ENCODE measurements around the gene KRTAP4-6. TPM values are rescaled to one million over a fixed set of nuclear protein-coding genes. Genes with fewer than 3 reads are reported as not detected.

The KRTAP4-6 gene
- not detected in 2 replicates for total RNA-seq

DNA sequence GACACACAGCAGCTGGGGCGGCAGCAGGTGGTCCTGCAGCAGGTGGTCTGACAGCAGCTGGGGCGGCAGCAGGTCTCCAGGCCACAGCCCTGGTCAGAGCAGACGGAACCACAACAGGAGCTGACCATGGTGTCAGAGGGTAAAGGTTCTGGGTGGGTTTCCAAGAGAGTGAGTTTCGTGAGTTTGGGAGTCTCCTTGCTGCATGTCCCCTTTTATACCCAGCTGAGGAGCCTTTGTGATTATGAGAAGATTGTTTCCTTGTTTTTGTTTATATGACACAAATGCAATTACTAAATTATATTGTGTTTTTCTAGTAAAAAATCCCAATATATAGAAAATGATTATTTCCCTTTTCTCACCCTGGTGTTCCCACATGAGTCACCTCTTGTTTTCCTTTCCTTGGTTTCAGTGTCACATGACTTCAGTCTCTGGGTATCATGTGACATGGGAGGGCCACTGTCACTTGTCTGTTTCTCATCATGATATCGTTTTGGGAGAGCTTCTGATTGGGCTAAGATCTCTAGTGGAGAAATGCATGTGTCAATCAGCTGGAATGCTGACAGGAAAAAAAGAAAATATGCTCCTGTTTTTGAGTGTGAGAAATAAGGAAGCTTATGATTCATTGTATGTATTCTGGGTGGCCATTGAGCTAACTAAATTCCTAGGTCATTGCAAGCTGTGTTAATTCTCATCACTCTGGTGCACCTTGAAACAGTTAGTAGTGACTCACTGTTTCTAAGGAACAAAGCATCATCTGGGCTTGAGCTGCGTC is at the start of gene KRTAP4-6:
TSS of gene KRTAP4-6 (minus strand) at position 185 of the 772 bp plus-strand sequence. CDS start at position 128, 57 bp downstream.

DNA sequence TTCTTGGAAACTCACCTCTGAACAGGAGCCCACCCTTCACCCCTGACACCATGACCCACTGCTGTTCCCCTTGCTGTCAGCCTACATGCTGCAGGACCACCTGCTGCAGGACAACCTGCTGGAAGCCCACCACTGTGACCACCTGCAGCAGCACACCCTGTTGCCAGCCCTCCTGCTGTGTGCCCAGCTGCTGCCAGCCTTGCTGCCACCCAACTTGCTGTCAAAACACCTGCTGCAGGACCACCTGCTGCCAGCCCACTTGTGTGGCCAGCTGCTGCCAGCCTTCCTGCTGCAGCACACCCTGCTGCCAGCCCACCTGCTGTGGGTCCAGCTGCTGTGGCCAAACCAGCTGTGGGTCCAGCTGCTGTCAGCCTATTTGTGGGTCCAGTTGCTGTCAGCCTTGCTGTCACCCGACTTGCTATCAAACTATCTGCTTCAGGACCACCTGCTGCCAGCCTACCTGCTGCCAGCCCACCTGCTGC is 49.5 kb upstream of the KRTAP4-6 start, which contains the start of gene KRTAP9-1:
TSS of gene KRTAP9-1 (plus strand) at position 51 of the 482 bp plus-strand sequence. CDS start at position 51, 0 bp downstream.

DNA sequence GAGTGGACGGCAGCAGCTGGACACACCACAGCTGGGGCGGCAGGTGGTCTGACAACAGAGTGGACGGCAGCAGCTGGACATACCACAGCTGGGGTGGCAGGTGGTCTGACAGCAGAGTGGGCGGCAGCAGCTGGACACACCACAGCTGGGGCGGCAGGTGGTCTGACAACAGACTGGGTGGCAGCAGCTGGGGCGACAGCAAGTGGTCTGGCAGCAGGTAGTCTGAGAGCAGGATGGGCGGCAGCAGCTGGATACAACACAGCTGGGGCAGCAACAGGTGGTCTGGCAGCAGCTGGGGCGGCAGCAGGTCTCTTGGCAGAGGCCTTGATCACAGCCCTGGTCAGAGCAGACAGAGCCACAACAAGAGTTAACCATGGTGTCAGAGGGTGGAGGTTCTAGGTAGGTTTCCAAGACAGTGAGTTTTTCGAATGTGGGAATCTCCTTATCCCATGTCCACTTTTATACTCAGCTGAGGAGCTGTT is 44.2 kb upstream of the KRTAP4-6 start, which contains the start of gene KRTAP4-1:
TSS of gene KRTAP4-1 (minus strand) at position 432 of the 482 bp plus-strand sequence. CDS start at position 375, 57 bp downstream.

DNA sequence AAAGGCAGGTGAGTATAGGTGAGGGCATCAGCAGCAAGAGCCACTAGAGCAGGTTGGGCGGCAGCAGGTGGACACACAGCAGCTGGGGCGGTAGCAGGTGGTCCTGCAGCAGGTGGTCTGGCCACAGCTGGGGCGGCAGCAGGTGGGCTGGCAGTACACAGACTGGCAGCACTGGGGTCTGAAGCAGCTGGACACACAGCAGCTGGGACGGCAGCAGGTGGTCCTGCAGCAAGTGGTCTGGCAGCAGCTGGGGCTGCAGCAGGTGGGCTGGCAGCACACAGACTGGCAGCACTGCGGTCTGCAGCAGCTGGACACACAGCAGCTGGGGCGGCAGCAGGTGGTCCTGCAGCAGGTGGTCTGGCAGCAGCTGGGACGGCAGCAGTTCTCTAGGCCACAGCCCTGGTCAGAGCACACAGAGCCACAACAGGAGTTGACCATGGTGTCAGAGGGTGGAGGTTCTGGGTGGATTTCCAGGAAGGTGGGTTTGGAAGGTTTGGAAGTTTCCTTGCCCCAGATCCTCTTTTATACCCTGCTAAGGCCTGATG is 37.5 kb upstream of the KRTAP4-6 start, which contains the start of gene KRTAP4-2:
TSS of gene KRTAP4-2 (minus strand) at position 495 of the 545 bp plus-strand sequence. CDS start at position 438, 57 bp downstream.

DNA sequence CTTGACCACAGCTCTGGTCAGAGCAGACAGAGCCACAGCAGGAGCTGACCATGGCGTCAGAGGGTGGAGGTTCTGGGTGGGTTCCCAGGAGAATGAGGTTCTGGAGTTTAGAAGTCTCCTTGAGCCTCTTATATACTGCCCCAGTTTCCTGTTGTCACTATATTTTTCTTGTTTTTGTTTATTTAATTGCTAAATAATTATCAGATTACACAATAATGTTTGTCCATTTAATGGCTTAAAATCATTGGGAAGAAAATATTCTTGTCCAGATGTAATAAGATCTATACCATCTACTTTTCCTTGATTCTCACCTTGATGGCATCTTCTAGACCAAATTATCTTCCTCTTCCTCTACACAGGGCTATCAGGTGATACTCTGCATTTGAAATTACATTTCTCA is 27.8 kb upstream of the KRTAP4-6 start, which contains the start of gene KRTAP4-3:
TSS of gene KRTAP4-3 (minus strand) at position 101 of the 400 bp plus-strand sequence. CDS start at position 52, 49 bp downstream.

DNA sequence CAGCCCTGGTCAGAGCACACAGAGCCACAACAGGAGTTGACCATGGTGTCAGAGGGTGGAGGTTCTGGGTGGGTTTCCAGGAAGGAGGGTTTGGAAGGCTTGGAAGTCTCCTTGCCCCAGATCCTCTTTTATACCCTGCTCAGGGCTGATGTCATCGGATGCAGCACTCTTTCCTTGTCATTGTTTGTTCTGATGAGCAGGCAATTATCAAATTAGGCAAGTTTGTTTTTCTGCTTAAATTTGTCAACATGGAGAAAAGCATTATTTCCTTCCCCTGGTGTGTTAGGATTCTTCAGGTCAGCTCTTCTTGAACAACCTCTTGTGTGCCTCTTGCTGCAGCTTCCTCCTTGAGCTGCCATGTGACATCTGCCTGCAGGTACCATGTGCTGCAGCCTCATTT is 20.3 kb upstream of the KRTAP4-6 start, which contains the start of gene KRTAP4-4:
TSS of gene KRTAP4-4 (minus strand) at position 101 of the 400 bp plus-strand sequence. CDS start at position 44, 57 bp downstream.

DNA sequence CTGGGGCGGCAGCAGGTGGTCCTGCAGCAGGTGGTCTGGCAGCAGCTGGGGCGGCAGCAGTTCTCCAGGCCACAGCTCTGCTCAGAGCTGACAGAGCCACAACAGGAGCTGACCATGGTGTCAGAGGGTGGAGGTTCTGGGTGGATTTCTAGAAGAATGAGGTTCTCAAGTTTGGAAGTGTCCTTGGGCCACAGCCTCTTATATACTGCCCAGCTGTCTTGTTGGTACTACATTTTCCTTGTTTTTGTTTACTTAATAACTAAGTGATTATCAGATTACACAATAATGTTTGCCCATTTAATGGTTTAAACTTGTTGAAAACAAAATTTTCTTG is 9.3 kb upstream of the KRTAP4-6 start, which contains the start of gene KRTAP4-5:
TSS of gene KRTAP4-5 (minus strand) at position 174 of the 334 bp plus-strand sequence. CDS start at position 116, 58 bp downstream.

DNA sequence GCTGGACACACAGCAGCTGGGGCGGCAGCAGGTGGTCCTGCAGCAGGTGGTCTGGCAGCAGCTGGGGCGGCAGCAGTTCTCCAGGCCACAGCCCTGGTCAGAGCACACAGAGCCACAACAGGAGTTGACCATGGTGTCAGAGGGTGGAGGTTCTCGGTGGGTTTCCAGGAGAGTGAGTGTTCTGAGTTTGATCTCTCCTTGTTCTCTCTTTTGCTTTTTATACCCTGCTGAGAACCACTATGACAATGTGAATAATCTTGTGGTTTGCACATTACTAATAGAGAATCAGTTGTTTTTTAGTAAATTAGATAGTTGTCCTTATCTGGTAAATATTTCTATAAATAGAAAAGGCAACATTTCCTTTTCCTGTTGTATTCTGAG is 16.4 kb downstream of the KRTAP4-6 start, which contains the start of gene KRTAP4-12:
TSS of gene KRTAP4-12 (minus strand) at position 192 of the 381 bp plus-strand sequence. CDS start at position 132, 60 bp downstream.

DNA sequence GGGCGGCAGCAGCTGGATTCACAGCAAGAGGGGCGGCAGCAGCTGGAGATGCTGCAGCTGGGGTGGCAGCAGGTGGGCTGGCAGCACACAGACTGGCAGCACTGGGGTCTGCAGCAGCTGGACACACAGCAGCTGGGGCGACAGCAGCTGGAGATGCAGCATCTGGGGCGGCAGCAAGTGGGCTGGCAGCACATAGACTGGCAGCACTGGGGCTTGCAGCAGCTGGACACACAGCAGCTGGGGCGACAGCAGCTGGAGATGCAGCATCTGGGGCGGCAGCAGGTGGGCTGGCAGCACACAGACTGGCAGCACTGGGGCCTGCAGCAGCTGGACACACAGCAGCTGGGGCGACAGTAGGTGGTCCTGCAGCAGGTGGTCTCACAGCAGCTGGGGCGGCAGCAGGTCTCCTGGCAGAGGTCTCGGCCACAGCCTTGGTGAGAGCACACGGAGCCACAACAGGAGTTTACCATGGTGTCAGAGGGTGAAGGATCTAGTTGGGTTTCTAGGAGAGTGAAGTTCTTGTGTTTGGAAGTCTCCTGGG is 22.4 kb downstream of the KRTAP4-6 start, which contains the start of gene KRTAP4-11:
TSS of gene KRTAP4-11 (minus strand) at position 528 of the 541 bp plus-strand sequence. CDS start at position 470, 58 bp downstream.

DNA sequence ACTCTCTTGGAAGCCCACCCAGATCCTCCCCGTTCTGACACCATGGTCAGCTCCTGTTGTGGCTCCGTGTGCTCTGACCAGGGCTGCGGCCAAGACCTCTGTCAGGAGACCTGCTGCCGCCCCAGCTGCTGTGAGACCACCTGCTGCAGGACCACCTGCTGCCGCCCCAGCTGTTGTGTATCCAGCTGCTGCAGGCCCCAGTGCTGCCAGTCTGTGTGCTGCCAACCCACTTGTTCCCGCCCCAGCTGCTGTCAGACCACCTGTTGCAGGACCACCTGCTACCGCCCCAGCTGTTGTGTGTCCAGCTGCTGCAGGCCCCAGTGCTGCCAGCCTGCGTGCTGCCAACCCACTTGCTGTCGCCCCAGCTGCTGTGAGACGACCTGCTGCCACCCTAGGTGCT is 35.0 kb downstream of the KRTAP4-6 start, which contains the start of gene KRTAP4-9:
TSS of gene KRTAP4-9 (plus strand) at position 43 of the 400 bp plus-strand sequence. CDS start at position 43, 0 bp downstream.

DNA sequence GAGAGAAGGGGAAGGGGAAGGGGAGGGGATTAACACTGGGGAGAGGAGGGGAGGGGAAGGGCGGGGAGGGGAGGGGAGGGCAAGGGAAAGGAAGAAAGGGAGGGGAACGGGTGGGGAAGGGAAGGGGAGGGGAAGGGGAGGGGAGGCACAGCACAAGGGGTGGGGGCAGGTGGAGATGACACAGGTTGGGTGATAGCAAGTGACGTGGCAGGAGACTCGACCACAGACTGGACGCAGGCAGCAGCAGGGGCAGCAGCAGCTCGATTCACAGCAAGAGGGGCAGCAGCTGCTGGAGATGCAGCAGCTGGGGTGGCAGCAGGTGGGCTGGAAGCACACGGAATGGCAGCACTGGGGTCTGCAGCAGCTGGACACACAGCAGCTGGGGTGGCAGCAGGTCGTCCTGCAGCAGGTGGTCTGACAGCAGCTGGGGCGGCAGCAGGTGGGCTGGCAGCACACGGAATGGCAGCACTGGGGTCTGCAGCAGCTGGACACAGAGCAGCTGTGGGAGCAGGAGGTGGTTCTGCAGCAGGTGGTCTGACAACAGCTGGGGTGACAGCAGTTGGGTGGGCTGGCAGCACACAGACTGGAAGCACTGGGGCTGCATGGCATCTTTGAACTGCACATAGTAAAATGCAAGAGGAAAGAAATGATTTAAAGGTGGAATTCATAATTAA is 38.6 kb downstream of the KRTAP4-6 start, which contains the start of gene KRTAP4-16:
TSS of gene KRTAP4-16 (minus strand) at position 624 of the 674 bp plus-strand sequence. CDS start at position 624, 0 bp downstream.

DNA sequence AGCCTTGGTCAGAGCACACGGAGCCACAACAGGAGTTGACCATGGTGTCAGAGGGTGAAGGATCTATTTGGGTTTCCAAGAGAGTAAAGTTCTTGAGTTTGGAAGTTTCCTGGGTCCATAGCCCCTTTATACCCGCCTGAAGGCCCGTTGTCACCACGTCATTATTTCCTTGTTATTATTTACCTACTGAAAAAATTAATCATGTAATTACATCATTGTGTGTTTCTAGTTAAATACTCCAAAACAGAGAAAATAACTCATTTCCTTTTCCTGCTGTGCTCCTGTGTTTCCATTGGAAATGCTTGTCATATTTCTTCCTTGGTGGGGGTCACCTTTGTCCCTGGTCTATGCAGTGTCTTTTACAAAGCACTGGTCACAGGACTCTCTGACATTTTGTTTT is 42.3 kb downstream of the KRTAP4-6 start, which contains the start of gene KRTAP4-8:
TSS of gene KRTAP4-8 (minus strand) at position 101 of the 400 bp plus-strand sequence. CDS start at position 43, 58 bp downstream.

Other genes with a start within 250 kb of the KRTAP4-6 start
- gene KRT23, start 202.9 kb downstream of the KRTAP4-6 start, total RNA-seq, result 3.5 and 4.3 TPM in 2 replicates
- gene KRT39, start 173.6 kb downstream of the KRTAP4-6 start, total RNA-seq, result not detected in 2 replicates
- not detected in 2 replicates for gene KRT40, start 156.2 kb downstream of the KRTAP4-6 start, total RNA-seq
- gene KRTAP3-3, start 146.4 kb downstream of the KRTAP4-6 start, total RNA-seq, result not detected in 2 replicates
- gene KRTAP3-2, start 140.6 kb downstream of the KRTAP4-6 start, total RNA-seq, result not detected in 2 replicates
- not detected in 2 replicates for gene KRTAP3-1, start 131.4 kb downstream of the KRTAP4-6 start, total RNA-seq
- gene KRTAP1-5, start 113.3 kb downstream of the KRTAP4-6 start, total RNA-seq, result 15.4 and 18.2 TPM in 2 replicates
- gene KRTAP1-4, start 110.3 kb downstream of the KRTAP4-6 start, total RNA-seq, result not detected in 2 replicates
- not detected in 2 replicates for gene KRTAP1-3, start 105.7 kb downstream of the KRTAP4-6 start, total RNA-seq
- 0.35 TPM in 1 of 2 replicates, not detected in the other for gene KRTAP1-1, start 99.1 kb downstream of the KRTAP4-6 start, total RNA-seq
- gene KRTAP2-1, start 93.2 kb downstream of the KRTAP4-6 start, total RNA-seq, result not detected in 2 replicates
- not detected in 2 replicates for gene KRTAP2-2, start 85.3 kb downstream of the KRTAP4-6 start, total RNA-seq
- gene KRTAP2-3, start 80.4 kb downstream of the KRTAP4-6 start, total RNA-seq, result 0.89 TPM in 1 of 2 replicates, not detected in the other
- not detected in 2 replicates for gene KRTAP2-4, start 74.7 kb downstream of the KRTAP4-6 start, total RNA-seq
- gene KRTAP4-7, start 56.4 kb downstream of the KRTAP4-6 start, total RNA-seq, result not detected in 2 replicates
- gene KRTAP4-8, start 42.4 kb downstream of the KRTAP4-6 start, total RNA-seq, result not detected in 2 replicates
- not detected in 2 replicates for gene KRTAP4-16, start 38.3 kb downstream of the KRTAP4-6 start, total RNA-seq
- gene KRTAP4-9, start 35.2 kb downstream of the KRTAP4-6 start, total RNA-seq, result not detected in 2 replicates
- gene KRTAP4-11, start 22.2 kb downstream of the KRTAP4-6 start, total RNA-seq, result not detected in 2 replicates
- not detected in 2 replicates for gene KRTAP4-12, start 16.4 kb downstream of the KRTAP4-6 start, total RNA-seq
- not detected in 2 replicates for gene KRTAP4-5, start 9.3 kb upstream of the KRTAP4-6 start, total RNA-seq
- gene KRTAP4-4, start 20.2 kb upstream of the KRTAP4-6 start, total RNA-seq, result not detected in 2 replicates
- gene KRTAP4-3, start 27.7 kb upstream of the KRTAP4-6 start, total RNA-seq, result not detected in 2 replicates
- gene KRTAP4-2, start 37.7 kb upstream of the KRTAP4-6 start, total RNA-seq, result not detected in 2 replicates
- gene KRTAP4-1, start 44.4 kb upstream of the KRTAP4-6 start, total RNA-seq, result not detected in 2 replicates
- not detected in 2 replicates for gene KRTAP9-1, start 49.3 kb upstream of the KRTAP4-6 start, total RNA-seq
- gene KRTAP9-2, start 86.1 kb upstream of the KRTAP4-6 start, total RNA-seq, result not detected in 2 replicates
- gene KRTAP9-3, start 91.9 kb upstream of the KRTAP4-6 start, total RNA-seq, result not detected in 2 replicates
- gene KRTAP9-8, start 97.5 kb upstream of the KRTAP4-6 start, total RNA-seq, result not detected in 2 replicates
- gene KRTAP9-4, start 109.1 kb upstream of the KRTAP4-6 start, total RNA-seq, result not detected in 2 replicates
- not detected in 2 replicates for gene KRTAP9-9, start 114.8 kb upstream of the KRTAP4-6 start, total RNA-seq
- gene KRTAP9-6, start 124.8 kb upstream of the KRTAP4-6 start, total RNA-seq, result not detected in 2 replicates
- not detected in 2 replicates for gene KRTAP9-7, start 135.2 kb upstream of the KRTAP4-6 start, total RNA-seq
- gene KRTAP29-1, start 162.3 kb upstream of the KRTAP4-6 start, total RNA-seq, result not detected in 2 replicates
- not detected in 2 replicates for gene KRTAP16-1, start 168.8 kb upstream of the KRTAP4-6 start, total RNA-seq
- not detected in 2 replicates for gene KRTAP17-1, start 175.2 kb upstream of the KRTAP4-6 start, total RNA-seq
- gene KRT33A, start 210.3 kb upstream of the KRTAP4-6 start, total RNA-seq, result not detected in 2 replicates
- under 0.01 TPM in 1 of 2 replicates, not detected in the other for gene KRT33B, start 229.3 kb upstream of the KRTAP4-6 start, total RNA-seq
- 115 and 121 TPM in 2 replicates for gene KRT34, start 241.8 kb upstream of the KRTAP4-6 start, total RNA-seq